NCI-H526 (cell line): Measurements from ENCODE around the gene PLD6.
A peak's percentile ranks its signal among the peaks of the same experiment; 100 is the strongest.

Experiments
- DNase-seq, 2 experiments: peaks; one replicate each; lab custom pipeline; 2025; lab: John Stamatoyannopoulos, UW

PLD6 gene

DNA sequence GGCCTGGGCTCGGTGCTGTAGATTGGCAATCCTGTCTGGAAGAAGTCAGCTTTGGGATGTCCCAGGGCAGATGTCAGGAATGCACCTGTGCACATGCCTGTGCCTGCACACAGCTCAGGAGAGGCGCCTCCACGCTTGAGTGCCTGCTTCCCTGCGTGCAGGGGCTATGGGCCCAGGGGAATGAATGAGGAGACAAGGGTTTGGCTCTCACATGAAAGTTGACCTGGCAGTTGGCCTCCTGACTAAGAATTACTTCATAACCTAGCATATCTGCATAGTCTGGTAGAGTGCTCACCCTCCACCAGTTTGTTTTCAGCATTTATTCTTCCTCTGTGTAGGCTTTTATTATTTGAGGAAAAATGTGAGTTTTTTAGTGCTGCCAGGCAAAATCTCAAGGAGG, 50.0 kb downstream of the PLD6 start:
- DNase-seq = peak; percentile 35 to 75

GRCh38 chr17:17155568-17155967, 50.6 kb downstream of the PLD6 start:
- peak; percentile 11 to 18 for DNase-seq

DNA sequence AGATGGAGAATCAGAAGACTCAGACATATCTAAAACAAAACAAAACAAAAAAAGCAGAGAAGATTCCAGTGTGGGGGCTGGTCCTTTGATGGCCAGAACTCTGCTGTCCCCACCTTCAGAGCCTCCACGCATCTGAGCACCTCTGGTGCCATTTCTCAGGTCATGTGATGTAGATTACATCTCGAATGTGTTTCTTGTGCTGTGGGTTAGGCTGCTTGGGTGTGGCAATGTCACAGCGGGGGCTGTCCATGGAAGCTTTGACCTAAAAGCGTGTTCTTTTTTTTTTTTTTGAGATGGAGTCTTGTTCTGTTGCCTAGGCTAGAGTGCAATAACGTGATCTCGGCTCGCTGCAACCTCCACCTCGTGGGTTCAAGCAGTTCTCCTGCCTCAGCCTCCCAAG, 51.2 kb downstream of the PLD6 start:
- DNase-seq = no peak

DNA sequence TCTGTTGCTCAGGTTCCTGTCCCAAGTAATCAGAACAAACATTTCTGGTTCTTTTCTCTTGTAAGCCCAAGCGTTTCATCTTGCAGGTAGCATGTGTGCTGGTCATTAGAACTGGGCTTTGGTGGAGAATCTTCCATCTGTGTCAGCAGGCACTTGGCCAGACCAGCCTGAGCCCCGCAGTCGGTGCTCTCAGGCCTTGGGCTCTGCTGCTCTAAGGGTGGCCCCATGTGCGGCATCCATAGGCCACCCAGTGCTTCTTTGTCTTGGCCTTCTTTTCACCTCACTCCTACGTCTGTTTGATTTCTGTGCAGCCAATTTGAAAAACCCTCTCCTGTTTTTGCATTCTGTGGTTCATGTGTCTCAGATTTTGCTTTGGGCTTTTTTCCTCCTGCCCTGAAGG, 51.6 kb downstream of the PLD6 start:
- DNase-seq = no peak

- DNase-seq = no peak
Measured at GRCh38 chr17:17153709-17154108, 52.4 kb downstream of the PLD6 start.

DNA sequence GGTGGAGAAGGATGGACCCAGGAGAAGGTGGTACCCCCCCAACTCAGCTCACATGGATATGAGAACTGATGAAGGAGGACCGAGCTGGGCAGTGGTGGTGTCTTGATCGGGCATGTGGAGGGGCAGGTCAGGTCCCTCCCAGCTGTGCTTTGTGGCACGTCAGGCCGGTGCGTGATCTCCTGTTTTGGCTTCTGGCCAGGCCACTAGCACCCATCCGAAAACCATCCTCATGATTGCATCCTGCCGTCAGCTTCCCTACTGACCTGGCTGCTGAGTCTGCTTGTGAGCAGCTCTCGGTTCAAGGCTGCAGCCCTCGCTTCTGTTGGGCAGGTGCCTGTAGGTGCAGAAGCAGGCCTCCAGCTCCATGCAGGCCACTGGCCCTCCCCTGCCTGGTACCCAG, 53.1 kb downstream of the PLD6 start:
- no peak for DNase-seq

GRCh38 chr17:17152385-17152784, 53.7 kb downstream of the PLD6 start:
- DNase-seq = no peak

GRCh38 chr17:17151962-17152361, 54.2 kb downstream of the PLD6 start:
- no peak for DNase-seq

DNA sequence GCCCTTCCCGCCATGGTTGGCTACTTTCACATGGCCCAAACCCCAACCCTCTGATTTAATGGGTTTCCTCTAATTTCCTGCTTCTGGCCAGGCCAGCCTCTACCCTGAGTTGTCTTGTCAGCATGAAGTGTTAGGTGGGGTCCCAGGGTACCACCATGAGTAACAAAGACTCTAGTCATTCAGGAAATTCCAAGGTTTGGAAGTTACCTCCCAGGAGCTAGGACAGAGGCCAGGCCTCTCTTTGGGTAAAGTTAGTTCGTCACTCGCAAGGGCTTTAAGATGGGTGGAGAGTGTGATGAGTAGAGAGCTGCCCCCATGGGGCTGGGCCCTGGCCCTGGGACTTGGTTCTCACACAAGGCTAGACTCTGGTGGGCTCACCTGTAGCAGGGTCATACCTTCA, 54.6 kb downstream of the PLD6 start:
- DNase-seq = no peak

DNA sequence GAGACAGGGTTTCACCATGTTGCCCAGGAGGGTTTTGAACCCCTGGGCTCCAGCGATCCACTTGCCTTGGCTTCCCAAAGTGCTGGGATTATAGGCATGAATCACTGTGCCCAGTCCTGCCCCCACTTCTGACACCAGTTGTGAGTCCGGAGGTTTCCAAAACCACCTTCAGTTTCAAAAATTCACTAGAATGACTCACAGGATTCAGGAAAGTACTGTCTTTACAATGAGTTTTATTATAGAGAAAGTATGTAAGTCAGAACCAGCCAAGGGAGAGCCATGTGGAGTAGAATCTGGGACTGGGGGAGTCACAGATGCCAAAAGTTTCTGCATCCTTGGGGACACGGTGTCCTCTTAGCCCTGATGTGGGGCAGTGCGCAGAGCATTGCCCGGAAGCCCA, 55.1 kb downstream of the PLD6 start:
- no peak for DNase-seq
